ENCODE results near the gene LONRF2. TPM values are rescaled to one million over a fixed set of nuclear protein-coding genes. Genes with fewer than 3 reads are reported as not detected.
"Not testable (repeated sequence)": the region's sequence is repeated elsewhere in the genome, so short reads cannot be mapped to it uniquely, and the experiment has no call there.

The LONRF2 gene
- polyA plus RNA-seq, 2 donors, result 0.33 to 0.51 TPM

- not testable (repeated sequence) for H3K27me3 ChIP-seq (ENCODE audit: control insufficient read depth in 1 of 2, insufficient read depth in 2 of 2, low read length in 2 of 2); H3K27ac ChIP-seq (ENCODE audit: low read depth in 2 of 2, low read length in 1 of 2); H3K4me1 ChIP-seq (ENCODE audit: control insufficient read depth in 2 of 2, insufficient read depth in 2 of 2, low read length in 1 of 2); H3K9me3 ChIP-seq (ENCODE audit: control insufficient read depth in 2 of 2, insufficient read depth in 1 of 2, low read depth in 1 of 2, low read length in 1 of 2); H3K4me3 ChIP-seq (ENCODE audit: low read depth in 1 of 2, low read length in 2 of 2); H3K36me3 ChIP-seq (ENCODE audit: control insufficient read depth in 2 of 2, insufficient read depth in 2 of 2, low read length in 1 of 2)
- WGBS, 2 donors, result 95% methylated on average over 2 of the region's 2 CpGs
Observed at GRCh38 chr2:100342466-100342865, 20.2 kb upstream of the LONRF2 start.

DNA sequence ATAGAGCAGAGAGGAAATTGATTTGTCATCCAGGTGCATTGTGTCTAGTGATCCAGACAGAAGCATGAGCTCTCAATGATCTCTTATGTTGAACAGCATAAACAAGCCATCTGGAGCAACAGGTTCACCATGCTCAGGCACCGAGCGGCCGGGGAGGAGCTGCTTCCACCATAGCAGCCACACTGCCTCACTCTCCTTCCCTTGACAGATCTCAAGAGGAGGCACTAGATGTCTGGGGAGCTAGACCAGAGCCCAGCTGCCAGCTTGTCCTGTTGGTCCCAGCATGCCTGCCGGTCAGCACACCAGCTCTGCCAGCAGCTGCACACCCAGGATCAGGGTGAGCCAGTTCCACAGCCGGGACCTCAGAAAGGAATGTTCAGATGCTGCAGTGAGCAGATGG, 17.5 kb upstream of the LONRF2 start:
- 67 to 69% methylated on average over 5 of the region's 5 CpGs for WGBS, 2 donors
- H3K4me3 ChIP-seq (ENCODE audit: low read depth in 1 of 2, low read length in 2 of 2), result no peak overlapping the region
- no peak overlapping the region for H3K27ac ChIP-seq (ENCODE audit: low read depth in 2 of 2, low read length in 1 of 2)

DNA sequence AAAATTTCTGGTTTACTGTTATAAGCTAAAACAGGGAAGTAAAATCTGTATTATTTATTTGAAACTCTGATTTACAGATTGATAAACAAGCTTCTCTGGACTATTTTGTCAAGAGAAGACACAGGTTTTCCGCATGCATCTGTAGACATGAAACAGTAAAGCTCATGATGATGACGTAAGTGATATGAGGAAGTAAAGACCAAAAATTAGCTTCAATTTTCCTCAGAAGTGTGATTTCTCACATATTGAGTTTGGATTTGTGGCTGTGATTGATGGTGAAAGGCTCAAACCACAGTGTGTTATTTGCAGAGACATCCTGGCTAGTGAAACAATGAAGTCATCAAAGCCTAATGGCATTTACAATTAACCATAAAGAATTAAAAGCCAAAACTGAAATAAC, 12.6 kb upstream of the LONRF2 start:
- H3K4me1 ChIP-seq (ENCODE audit: control insufficient read depth in 2 of 2, insufficient read depth in 2 of 2, low read length in 1 of 2), result no peaks in the 10 kb centered on the region
- H3K36me3 ChIP-seq (ENCODE audit: control insufficient read depth in 2 of 2, insufficient read depth in 2 of 2, low read length in 1 of 2), result no peaks in the 10 kb centered on the region
- peaks cover 0 to 4% of the 10 kb centered on the region in 2 donors for H3K9me3 ChIP-seq (ENCODE audit: control insufficient read depth in 2 of 2, insufficient read depth in 1 of 2, low read depth in 1 of 2, low read length in 1 of 2)
- H3K4me3 ChIP-seq (ENCODE audit: low read depth in 1 of 2, low read length in 2 of 2), result no peak overlapping the region
- H3K27me3 ChIP-seq (ENCODE audit: control insufficient read depth in 1 of 2, insufficient read depth in 2 of 2, low read length in 2 of 2), result no peaks in the 10 kb centered on the region
- 89 to 92% methylated on average over 2 of the region's 2 CpGs for WGBS, 2 donors
- H3K27ac ChIP-seq (ENCODE audit: low read depth in 2 of 2, low read length in 1 of 2), result no peak overlapping the region

More for the DNA sequence above, 17.5 kb upstream of the LONRF2 start:
- Histone ChIP-seq H3K36me3 (ENCODE audit: control insufficient read depth in 2 of 2, insufficient read depth in 2 of 2, low read length in 1 of 2) (no peaks in the 10 kb centered on the region), H3K27me3 (ENCODE audit: control insufficient read depth in 1 of 2, insufficient read depth in 2 of 2, low read length in 2 of 2) (no peaks in the 10 kb centered on the region), H3K9me3 (ENCODE audit: control insufficient read depth in 2 of 2, insufficient read depth in 1 of 2, low read depth in 1 of 2, low read length in 1 of 2) (no peaks in the 10 kb centered on the region), H3K4me1 (ENCODE audit: control insufficient read depth in 2 of 2, insufficient read depth in 2 of 2, low read length in 1 of 2) (no peaks in the 10 kb centered on the region)

GRCh38 chr2:100327742-100328141, 5.4 kb upstream of the LONRF2 start:
- Histone ChIP-seq H3K27ac (ENCODE audit: low read depth in 2 of 2, low read length in 1 of 2) (no peak overlapping the region), H3K36me3 (ENCODE audit: control insufficient read depth in 2 of 2, insufficient read depth in 2 of 2, low read length in 1 of 2) (no peaks in the 10 kb centered on the region), H3K4me1 (ENCODE audit: control insufficient read depth in 2 of 2, insufficient read depth in 2 of 2, low read length in 1 of 2) (no peaks in the 10 kb centered on the region), H3K4me3 (ENCODE audit: low read depth in 1 of 2, low read length in 2 of 2) (no peak overlapping the region), H3K27me3 (ENCODE audit: control insufficient read depth in 1 of 2, insufficient read depth in 2 of 2, low read length in 2 of 2) (no peaks in the 10 kb centered on the region), H3K9me3 (ENCODE audit: control insufficient read depth in 2 of 2, insufficient read depth in 1 of 2, low read depth in 1 of 2, low read length in 1 of 2) (peaks cover 0 to 2% of the 10 kb centered on the region in 2 donors)
- 87 to 88% methylated on average over 4 of the region's 4 CpGs for WGBS, 2 donors

DNA sequence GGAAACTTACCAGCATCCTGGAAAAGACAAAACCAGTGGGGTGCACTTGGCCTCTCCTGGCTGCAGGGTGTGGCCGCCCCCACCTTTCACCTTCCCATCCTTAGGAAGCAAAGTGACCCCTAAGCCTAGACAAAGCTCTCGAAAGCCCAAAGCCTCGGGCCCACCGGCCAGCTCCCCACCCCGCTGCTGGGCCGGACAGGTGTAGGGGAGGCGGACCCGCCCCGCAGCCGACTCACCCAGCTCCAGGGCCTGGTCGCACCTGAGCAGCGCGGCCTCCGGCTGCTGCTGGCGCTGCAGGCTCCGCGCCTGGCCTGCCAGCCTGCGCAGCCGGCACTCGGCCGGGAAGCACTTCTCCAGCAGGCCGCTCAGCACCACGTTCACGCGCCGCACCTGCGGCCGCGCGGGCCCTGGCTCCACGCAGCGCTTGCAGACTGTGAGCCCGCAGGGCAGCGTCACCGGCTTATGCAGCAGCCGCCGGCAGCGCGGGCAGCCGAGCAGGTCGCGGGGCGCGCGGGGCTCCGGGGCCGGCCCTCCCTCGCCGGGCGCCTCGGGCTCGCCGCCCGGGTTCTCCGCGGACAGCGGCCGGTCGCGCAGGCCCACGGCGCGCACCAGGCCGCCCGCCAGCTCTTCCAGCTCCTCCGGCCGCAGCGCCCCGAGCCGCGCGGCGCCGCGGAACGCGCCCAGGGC, 979 bp downstream of the LONRF2 start:
- Histone ChIP-seq H3K4me1 (ENCODE audit: control insufficient read depth in 2 of 2, insufficient read depth in 2 of 2, low read length in 1 of 2) (peaks cover 0 to 15% of the 10 kb centered on the region in 2 donors), H3K27me3 (ENCODE audit: control insufficient read depth in 1 of 2, insufficient read depth in 2 of 2, low read length in 2 of 2) (peaks cover 0 to 4% of the 10 kb centered on the region in 2 donors), H3K4me3 (ENCODE audit: low read depth in 1 of 2, low read length in 2 of 2) (peak overlapping the region; percentile 50 to 61), H3K36me3 (ENCODE audit: control insufficient read depth in 2 of 2, insufficient read depth in 2 of 2, low read length in 1 of 2) (no peaks in the 10 kb centered on the region), H3K27ac (ENCODE audit: low read depth in 2 of 2, low read length in 1 of 2) (peak overlapping the region; percentile 56 to 63), H3K9me3 (ENCODE audit: control insufficient read depth in 2 of 2, insufficient read depth in 1 of 2, low read depth in 1 of 2, low read length in 1 of 2) (no peaks in the 10 kb centered on the region)
- WGBS, 2 donors, result 1 to 2% methylated on average over 50 to 77 of the region's 77 CpGs

DNA sequence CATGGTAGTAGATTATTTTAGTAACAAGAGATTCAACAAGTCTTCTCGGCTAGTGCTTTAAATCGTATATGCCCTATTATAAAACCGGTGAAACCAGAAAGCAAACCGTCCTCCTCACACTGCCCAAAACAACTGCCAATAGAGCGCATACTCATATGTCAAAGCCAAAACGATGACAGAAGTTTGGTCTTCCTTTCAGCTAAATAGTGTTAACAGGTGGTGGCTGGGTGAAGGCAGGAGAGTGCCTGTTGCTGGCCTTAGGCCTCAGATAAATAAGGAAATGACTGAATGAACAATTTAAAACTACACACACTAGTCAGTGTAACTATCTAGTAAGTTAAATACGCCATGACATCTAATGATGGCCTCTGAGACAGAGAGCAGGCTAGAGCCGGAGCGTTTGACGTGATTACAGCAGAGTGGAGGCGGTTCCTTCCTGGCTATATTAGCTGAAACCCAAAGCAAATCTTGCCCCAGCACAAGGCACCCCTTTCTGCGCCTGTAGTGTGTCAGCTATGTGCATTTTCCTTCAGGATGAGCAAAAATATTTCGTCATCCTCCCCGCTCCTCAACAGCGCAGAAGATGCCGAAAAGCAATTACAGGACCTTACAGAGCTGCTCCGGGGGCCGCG, 1.6 kb downstream of the LONRF2 start:
- Histone ChIP-seq H3K4me3 (ENCODE audit: low read depth in 1 of 2, low read length in 2 of 2) (peak overlapping the region in 1 of 2 donors; percentile 50), H3K9me3 (ENCODE audit: control insufficient read depth in 2 of 2, insufficient read depth in 1 of 2, low read depth in 1 of 2, low read length in 1 of 2) (no peaks in the 10 kb centered on the region), H3K27me3 (ENCODE audit: control insufficient read depth in 1 of 2, insufficient read depth in 2 of 2, low read length in 2 of 2) (peaks cover 0 to 4% of the 10 kb centered on the region in 2 donors), H3K36me3 (ENCODE audit: control insufficient read depth in 2 of 2, insufficient read depth in 2 of 2, low read length in 1 of 2) (no peaks in the 10 kb centered on the region), H3K27ac (ENCODE audit: low read depth in 2 of 2, low read length in 1 of 2) (peak overlapping the region in 1 of 2 donors; percentile 56), H3K4me1 (ENCODE audit: control insufficient read depth in 2 of 2, insufficient read depth in 2 of 2, low read length in 1 of 2) (peaks cover 0 to 15% of the 10 kb centered on the region in 2 donors)
- 34 to 43% methylated on average over 19 of the region's 19 CpGs for WGBS, 2 donors

- Histone ChIP-seq H3K4me3 (ENCODE audit: low read depth in 1 of 2, low read length in 2 of 2) (no peak overlapping the region), H3K36me3 (ENCODE audit: control insufficient read depth in 2 of 2, insufficient read depth in 2 of 2, low read length in 1 of 2) (no peaks in the 10 kb centered on the region), H3K4me1 (ENCODE audit: control insufficient read depth in 2 of 2, insufficient read depth in 2 of 2, low read length in 1 of 2) (peaks cover 0 to 15% of the 10 kb centered on the region in 2 donors), H3K27me3 (ENCODE audit: control insufficient read depth in 1 of 2, insufficient read depth in 2 of 2, low read length in 2 of 2) (peaks cover 0 to 4% of the 10 kb centered on the region in 2 donors), H3K9me3 (ENCODE audit: control insufficient read depth in 2 of 2, insufficient read depth in 1 of 2, low read depth in 1 of 2, low read length in 1 of 2) (no peaks in the 10 kb centered on the region), H3K27ac (ENCODE audit: low read depth in 2 of 2, low read length in 1 of 2) (no peak overlapping the region)
- whole genome bisulfite sequencing, 2 donors, result 89 to 91% methylated on average over 1 of the region's 1 CpG
Observed at GRCh38 chr2:100317634-100318033, 4.7 kb downstream of the LONRF2 start.

GRCh38 chr2:100309973-100310719, 12.2 kb downstream of the LONRF2 start:
- Histone ChIP-seq H3K27ac (ENCODE audit: low read depth in 2 of 2, low read length in 1 of 2) (no peak overlapping the region), H3K9me3 (ENCODE audit: control insufficient read depth in 2 of 2, insufficient read depth in 1 of 2, low read depth in 1 of 2, low read length in 1 of 2) (no peaks in the 10 kb centered on the region), H3K4me1 (ENCODE audit: control insufficient read depth in 2 of 2, insufficient read depth in 2 of 2, low read length in 1 of 2) (no peaks in the 10 kb centered on the region), H3K36me3 (ENCODE audit: control insufficient read depth in 2 of 2, insufficient read depth in 2 of 2, low read length in 1 of 2) (no peaks in the 10 kb centered on the region), H3K4me3 (ENCODE audit: low read depth in 1 of 2, low read length in 2 of 2) (no peak overlapping the region), H3K27me3 (ENCODE audit: control insufficient read depth in 1 of 2, insufficient read depth in 2 of 2, low read length in 2 of 2) (no peaks in the 10 kb centered on the region)
- 74 to 76% methylated on average over 4 of the region's 4 CpGs for WGBS, 2 donors

- Histone ChIP-seq H3K27ac (ENCODE audit: low read depth in 2 of 2, low read length in 1 of 2) (no peak overlapping the region), H3K9me3 (ENCODE audit: control insufficient read depth in 2 of 2, insufficient read depth in 1 of 2, low read depth in 1 of 2, low read length in 1 of 2) (no peaks in the 10 kb centered on the region), H3K4me3 (ENCODE audit: low read depth in 1 of 2, low read length in 2 of 2) (no peak overlapping the region), H3K27me3 (ENCODE audit: control insufficient read depth in 1 of 2, insufficient read depth in 2 of 2, low read length in 2 of 2) (no peaks in the 10 kb centered on the region), H3K4me1 (ENCODE audit: control insufficient read depth in 2 of 2, insufficient read depth in 2 of 2, low read length in 1 of 2) (no peaks in the 10 kb centered on the region), H3K36me3 (ENCODE audit: control insufficient read depth in 2 of 2, insufficient read depth in 2 of 2, low read length in 1 of 2) (no peaks in the 10 kb centered on the region)
- WGBS, 2 donors, result 86 to 90% methylated on average over 3 of the region's 3 CpGs
Observed at GRCh38 chr2:100309311-100309710, 13.0 kb downstream of the LONRF2 start.

All from esophagus (tissue), 2 donors.